Stimulated activated CD4-positive, alpha-beta T cell treated with anti-CD3 and anti-CD28 coated beads, TNF-alpha, amount 100 ng/mL, for 48 hours (primary cell): ENCODE results near the gene HOMER2.
"Not testable (repeated sequence)": the region's sequence is repeated elsewhere in the genome, so short reads cannot be mapped to it uniquely, and the experiment has no call there.

Source experiments
- DNase-seq, 3 donors: peaks; one replicate each; pipeline ENCODE4 v3.0.0-alpha.2; 2020; ENCODE audit warnings: low read depth in 3 of 3

HOMER2 gene

GRCh38 chr15:82832601-82833361 lies 119.7 kb downstream of the HOMER2 start:
- DNase-seq: peak in 1 of 3 donors; percentile 17

GRCh38 chr15:82831894-82832600 lies 120.5 kb downstream of the HOMER2 start:
- DNase-seq: no peak

DNA sequence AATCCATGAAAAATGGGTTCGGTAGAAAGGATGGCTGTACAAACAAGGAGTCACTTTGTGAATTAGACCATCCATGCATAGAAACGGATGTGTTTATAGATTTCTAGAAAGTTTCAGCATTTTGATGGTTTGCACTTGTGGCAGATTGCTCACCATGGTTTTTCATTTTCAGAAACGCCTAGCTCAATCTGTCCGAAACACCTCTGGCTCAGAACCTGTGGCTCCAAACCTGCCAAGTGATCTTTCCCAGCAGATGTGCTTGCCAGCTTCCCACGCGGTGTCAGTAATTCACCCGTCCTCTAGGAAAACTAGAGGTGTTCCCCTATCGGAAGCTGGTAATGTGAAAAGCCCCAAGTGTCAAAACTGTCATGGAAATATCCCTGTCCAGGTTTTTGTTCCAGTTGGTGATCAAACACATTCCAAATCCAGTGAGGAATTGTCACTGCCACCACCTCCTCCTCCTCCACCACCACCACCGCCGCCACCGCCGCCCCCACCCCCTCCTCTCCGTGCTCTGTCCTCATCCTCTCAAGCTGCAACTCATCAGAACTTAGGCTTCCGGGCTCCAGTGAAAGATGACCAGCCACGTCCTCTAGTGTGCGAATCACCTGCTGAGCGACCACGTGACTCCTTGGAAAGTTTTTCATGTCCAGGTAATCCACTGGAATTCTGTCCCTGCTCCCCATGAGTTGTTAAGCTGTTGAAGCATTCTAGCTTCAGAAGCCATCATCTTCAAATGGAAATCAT lies 121.9 kb downstream of the HOMER2 start:
- DNase-seq: no peak

DNA sequence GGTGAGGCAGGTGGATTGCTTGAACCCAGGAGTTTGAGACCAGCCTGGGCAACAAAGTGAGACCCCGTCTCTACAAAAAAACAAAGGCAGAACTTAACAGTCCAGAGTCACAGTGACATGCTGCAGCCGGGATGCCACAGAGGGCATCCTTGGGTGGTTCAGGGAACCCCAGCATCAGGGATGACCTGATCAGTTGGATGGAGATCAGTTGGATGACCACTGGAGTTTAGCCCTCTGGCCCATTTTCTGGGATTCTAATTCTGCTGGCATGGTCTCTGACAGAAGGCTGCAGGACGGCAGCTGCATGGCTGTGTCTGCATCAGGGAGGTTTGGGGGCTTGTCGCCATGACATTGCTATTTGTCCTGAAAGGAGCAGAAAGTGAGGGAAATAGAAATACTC lies 123.3 kb downstream of the HOMER2 start:
- DNase-seq: no peak

DNA sequence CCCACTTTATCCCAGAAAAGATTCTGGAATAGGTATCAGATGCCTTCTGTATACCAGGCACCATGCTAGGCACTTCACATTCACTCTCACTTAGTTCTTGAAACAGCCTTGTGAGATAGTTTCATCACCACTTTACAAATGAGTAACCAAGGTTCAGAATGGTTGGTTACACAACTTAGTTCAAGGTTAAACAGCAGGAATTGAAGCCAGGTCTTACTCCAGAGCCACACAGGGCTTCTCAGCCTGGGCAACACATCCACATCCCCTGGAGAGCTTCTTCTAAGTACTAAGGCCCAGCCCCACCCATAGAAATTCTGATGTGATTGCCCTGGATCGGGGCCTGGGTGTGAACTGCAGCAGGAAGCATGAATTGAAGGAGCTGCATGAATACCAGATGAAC lies 124.4 kb downstream of the HOMER2 start:
- DNase-seq: no peak

- no peak for DNase-seq
Measured at GRCh38 chr15:82823049-82823448, 129.5 kb downstream of the HOMER2 start.

- not testable (repeated sequence) for DNase-seq
Measured at GRCh38 chr15:82821851-82822250, 130.7 kb downstream of the HOMER2 start.

DNA sequence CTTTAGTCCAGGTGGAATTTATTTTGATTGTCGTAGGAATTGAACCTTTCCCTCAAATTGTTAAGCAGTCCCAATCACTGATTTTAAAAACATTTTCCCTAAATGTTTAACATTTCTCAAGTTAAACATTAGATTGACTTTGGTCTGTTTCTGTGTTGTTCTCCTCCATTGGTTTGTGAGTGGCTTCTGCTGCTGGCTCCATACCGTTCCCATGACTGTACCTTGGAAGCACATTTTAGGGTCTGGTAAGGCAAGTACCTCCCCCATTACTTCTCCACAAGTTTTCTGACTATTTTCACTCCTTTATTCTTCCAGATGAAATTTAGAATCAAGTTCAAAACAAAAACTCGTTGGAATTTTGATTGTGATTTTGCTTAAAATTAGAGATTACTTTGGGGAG lies 131.1 kb downstream of the HOMER2 start:
- DNase-seq: not testable (repeated sequence)

DNA sequence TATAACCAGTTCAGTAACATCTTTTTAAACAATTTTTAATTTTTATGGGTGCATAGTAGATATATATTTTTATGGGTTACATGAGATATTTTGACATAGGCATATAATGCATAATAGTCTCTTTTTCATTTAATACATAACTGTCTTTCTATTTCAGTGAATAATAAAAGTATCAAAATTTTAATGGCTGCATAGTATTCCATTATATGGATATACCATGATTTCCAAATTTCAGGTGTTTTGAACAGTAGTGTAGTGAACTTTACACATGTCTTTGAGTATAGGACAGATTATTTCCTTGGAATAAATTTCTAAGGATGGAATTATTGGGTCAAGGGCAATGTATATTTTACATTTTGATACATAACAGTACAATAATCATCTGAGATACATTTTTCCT lies 132.4 kb downstream of the HOMER2 start:
- no peak for DNase-seq

GRCh38 chr15:82812994-82813393 lies 139.5 kb downstream of the HOMER2 start:
- DNase-seq: no peak

GRCh38 chr15:82810890-82811426 lies 141.6 kb downstream of the HOMER2 start:
- DNase-seq: peak in 1 of 3 donors; percentile 13

DNA sequence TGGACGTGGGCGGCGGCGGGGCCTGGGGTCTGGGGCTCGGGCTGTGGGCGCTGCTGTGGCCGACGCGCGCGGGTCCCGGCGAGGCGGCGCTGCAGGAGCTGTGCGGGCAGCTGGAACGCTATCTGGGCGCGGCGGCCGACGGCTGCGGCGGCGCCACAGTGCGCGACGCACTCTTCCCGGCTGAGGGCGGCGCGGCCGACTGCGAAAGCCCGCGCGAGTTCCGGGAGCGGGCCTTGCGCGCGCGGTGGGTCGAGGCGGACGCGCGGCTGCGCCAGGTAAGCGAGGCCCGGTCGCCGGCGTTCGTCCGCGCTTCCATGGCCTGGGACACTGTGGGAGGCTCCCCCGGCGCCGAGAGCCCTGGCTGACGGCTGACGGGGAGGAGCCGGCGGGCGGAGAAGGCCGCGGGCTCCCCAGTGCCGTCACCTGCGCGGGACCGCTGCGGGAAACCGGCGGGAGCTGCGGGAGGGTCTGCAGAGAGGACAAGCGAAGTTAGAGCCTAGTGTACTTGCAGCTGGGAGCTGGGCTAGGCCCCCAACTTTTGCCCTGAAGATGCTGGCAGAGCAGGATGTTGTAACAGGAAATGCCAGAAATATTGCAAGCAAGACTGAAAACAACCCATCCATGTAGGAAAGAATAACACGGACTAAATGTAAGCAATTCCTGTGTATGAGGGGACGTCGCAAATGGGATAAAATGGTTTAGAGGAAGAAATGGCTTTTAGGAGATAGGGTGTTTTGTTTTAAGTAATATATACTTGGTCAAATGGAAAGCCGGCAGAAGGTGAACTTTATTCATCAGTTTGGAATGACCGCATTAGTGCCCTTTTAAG lies 142.2 kb downstream of the HOMER2 start:
- DNase-seq: peak in 1 of 3 donors; percentile 14

- peak; percentile 90 to 93 (median 92) for DNase-seq
Measured at GRCh38 chr15:82809308-82810060, 143.0 kb downstream of the HOMER2 start, which contains the start of gene WHAMM. WHAMM (plus strand) TSS chr15:82809628; CDS start chr15:82809727, 99 bp downstream.

- no peak for DNase-seq
Measured at GRCh38 chr15:82808634-82809041, 143.9 kb downstream of the HOMER2 start.

DNA sequence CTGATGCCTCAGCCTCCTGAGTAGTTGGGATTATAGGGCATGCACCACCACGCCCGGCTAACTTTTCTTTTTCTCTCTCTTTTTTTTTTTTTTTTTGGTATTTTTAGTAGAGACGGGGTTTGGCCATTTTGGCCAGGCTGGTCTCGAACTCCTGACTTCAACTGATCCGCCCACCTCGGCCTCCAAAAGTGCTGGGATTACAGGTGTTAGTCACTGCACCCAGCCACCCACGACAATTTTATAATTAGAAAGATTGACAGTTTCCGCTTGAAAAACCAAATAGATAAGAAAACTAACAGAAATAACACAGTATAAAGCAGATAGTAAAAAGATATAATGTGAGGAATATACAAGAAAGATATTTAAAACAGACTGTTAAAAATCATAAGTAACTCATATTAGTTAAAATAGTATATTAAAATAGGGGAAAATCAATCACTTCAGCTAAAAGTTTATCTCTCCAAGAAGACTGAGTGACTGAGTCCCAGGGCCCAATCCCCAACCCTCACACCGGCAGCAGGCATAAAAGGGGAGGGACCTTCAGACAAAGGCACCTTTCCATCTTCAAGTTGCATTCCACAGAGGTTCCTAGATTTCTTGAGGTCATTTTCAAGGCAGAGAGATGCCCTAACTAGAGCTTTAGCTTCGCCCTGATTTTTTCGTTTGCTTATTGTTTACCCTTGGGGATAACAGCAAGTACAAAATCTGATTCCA lies 144.4 kb downstream of the HOMER2 start:
- DNase-seq: no peak

DNA sequence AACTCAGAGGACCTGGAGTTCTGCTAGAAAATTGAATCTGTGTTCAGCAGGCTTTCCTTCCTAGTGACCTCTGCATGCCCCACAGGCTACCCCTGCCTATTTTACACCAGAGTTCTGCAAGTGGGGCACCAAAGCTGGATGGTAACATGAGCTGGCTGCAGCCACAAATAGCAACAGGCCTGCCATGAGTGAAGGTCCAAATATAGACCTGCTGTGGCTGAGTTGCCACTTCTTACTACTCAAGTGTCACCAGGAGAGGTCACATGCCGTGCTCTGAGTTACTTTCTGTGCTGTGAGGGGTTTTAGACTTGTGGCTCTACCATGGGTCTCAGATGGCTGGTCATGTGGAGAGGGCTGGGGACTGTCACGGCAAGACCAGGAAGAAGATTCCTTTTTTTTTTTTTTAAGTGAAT lies 146.5 kb downstream of the HOMER2 start, which contains the start of gene FSD2:
TSS of gene FSD2 (minus strand) at position 76 of the 413 bp plus-strand sequence. CDS start 18,679 bp downstream, outside the sequence.
- no peak for DNase-seq

GRCh38 chr15:82804575-82804949 lies 148.0 kb downstream of the HOMER2 start:
- no peak for DNase-seq

DNA sequence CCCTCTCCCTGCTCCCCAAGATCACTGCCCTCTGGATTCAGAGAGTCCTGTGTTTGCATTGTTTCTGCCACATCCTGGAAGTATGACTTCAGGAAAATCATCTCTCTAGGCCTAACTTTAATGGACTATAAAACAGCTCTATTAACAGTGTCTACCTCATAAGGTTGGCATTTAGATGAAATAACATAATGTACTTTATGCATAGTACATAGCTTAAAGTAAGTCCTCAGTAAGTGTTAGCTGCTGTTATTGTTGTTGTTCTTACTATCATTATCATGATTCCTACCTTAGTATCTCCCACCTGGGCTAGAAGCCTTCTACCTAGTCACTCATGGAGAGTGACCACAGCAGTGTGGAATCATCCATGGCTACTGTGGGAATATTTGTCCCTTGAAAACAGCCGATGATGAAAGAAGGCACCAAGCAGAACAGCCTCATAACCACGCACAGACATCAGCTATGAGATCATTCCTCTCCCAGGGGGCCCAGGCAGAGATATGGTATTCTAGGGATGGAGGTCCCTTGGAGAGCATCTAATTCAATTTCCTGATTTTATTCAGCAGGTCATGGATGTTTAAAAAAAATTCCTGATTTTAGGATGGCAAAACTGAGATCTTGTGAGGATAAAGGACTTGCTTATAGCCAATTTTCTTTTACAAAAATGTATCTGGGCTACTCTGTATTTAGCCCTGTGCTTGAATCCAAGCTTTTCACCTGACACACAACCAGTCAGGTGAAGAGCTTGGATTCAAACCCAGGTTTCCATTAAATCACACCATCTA lies 148.5 kb downstream of the HOMER2 start:
- no peak for DNase-seq

GRCh38 chr15:82802497-82802896 lies 150.0 kb downstream of the HOMER2 start:
- DNase-seq: no peak
